GM12873 (cell line): ENCODE results near the gene ELMO1.

ENCODE experiments used
- CTCF ChIP-seq: IDR thresholded peaks from 2 replicates; pipeline ENCODE4 v1.5.1; 2012; ENCODE audit warnings: low read depth, mild to moderate bottlenecking, moderate library complexity, low read length, control low read depth; ENCODE audit not compliant: insufficient read depth; ENCODE audit errors: missing control alignments

The ELMO1 gene

DNA sequence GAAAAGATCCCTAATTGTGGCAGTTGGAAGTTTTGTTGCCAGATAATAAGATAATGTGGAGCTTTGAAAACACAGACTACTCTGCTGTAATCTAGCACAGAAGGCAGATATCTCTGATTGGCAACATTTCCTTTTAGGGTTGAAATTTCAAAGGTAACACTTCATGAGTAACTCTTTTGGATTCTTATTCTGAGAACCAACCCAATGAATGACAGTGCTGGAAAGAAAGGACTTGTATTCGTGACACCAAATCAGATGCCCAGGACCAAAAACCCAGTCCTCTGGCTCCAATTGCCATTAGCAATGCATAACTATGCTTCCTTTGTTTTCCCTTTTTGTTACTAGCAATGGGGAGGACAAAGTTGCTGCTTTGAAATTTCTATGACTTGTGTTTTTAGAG, 41.0 kb upstream of the ELMO1 start:
- TF ChIP-seq CTCF = no peak

GRCh38 chr7:37488163-37488764, 39.6 kb upstream of the ELMO1 start:
- TF ChIP-seq CTCF = no peak

DNA sequence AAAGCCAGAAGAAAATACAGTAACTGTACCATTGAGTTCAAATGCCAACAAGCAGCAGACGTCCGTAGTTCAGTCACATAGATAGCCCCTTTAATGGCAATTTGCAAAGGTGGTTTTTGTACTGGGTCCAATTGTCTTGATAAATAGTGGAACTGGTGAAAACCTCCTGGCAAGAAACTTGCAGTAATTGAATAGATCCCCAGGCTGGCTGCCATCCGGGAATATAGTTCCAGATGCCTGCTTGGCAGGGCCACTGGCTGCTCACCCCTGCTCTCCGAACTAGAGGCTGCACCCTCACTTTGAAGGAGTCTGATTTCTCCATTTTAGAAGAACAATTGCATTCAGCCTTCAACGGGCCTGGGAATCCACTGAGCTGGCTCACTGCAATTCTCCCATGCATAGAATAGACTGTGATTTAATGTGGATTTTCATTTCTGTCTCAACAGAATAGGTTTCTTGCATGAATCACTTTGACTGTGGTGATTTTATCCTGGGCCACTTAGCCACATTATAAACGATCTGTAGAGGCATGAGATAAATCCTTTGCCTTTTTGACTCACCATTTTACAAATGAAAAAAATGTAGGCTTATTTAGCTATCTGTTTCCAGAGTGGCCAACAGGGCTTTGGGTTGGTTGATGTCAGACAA, 35.9 kb upstream of the ELMO1 start:
- TF ChIP-seq CTCF = no peak

DNA sequence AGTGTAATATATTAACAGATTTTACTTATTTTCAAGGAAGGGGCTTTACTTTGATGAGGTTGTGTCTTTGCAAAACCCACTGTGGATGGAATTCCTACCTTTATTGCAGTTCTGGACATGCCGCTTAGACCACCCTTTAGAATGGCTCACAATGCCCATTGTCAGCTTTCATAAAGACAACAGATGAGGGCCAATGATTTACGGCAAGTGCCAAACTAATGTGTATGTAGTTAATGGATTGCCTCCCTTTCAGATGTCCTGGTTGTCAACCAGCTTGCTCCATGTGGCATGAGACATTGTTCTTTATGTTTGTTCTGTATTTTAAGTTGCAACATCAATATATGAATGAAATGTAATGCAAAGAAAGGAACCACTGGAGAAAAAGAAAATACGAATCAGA, 35.0 kb upstream of the ELMO1 start:
- TF ChIP-seq CTCF = no peak

DNA sequence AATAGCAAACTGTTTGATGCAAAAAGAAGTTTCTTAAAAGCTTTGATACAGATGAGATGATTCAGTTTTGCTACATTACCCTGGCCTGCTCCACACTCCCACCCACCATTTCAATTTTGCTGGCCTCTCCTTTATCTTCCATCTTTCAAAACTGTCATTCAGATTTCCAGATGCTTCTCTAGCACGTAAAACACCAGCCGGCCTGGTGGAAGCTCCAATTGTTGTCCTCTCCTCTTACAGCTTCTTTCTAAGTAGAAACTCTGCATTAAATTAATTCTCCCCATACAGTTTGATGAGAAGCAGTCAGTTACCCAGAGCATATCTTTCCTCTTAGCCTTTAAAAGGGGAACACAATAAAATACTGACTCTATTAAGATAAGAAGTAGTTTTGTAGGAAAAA, 34.3 kb upstream of the ELMO1 start:
- no peak for TF ChIP-seq CTCF

DNA sequence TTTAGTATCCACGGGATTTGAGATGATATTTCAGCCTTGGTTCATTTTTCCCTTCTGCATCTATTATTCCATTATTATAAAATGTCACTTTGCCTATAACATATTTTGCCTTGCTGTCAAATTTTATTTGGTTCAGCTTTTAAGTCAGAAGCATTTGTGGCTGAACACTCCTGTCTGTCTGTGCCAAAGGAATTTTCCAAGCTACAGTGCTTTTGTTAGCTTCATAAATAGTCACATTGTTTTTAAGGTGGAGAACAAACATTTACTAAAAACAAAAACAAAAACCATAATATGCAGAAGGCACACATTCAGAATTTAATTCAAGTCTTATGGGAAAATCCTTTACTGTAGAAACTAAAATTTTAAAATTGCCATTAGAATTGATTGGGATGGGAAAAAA, 33.8 kb upstream of the ELMO1 start:
- TF ChIP-seq CTCF = no peak

- no peak for TF ChIP-seq CTCF
Measured at GRCh38 chr7:37481722-37482288, 33.1 kb upstream of the ELMO1 start.
